GM18951 (cell line): ENCODE data around the gene KCNK5.
A peak's percentile ranks its signal among the peaks of the same experiment; 100 is the strongest.

ENCODE experiments used
- POLR2A ChIP-seq: IDR thresholded peaks from 4 replicates; pipeline ENCODE4 v1.6.1; 2011; ENCODE audit warnings: mild to moderate bottlenecking; ENCODE audit not compliant: insufficient read length, insufficient read depth; ENCODE audit errors: extremely low read depth
- in situ Hi-C: fragments of 300-500 bp; cut with MboI; formaldehyde crosslinking; loops from one replicate; pipeline ENCODE4 v1.12.0; 2022; ENCODE audit warnings: low sequenced_read_pairs, mixed read lengths, inconsistent platforms; ENCODE audit not compliant: unreplicated experiment

Gene KCNK5

GRCh38 chr6:39228992-39229767 is at the start of gene KCNK5:
KCNK5 (minus strand) TSS chr6:39229475; CDS start chr6:39229111, 364 bp downstream.
- peak; percentile 45 for TF ChIP-seq POLR2A
- in situ Hi-C loops = no loop called here

- in situ Hi-C loops = no loop called here
- TF ChIP-seq POLR2A = no peak
Observed at GRCh38 chr6:39276379-39276995, 47.2 kb upstream of the KCNK5 start.

- in situ Hi-C loops = no loop called here
- TF ChIP-seq POLR2A = no peak
Observed at GRCh38 chr6:39274903-39275302, 45.6 kb upstream of the KCNK5 start.

- in situ Hi-C loops = no loop called here
- TF ChIP-seq POLR2A = no peak
Observed at GRCh38 chr6:39274471-39274870, 45.2 kb upstream of the KCNK5 start.

- TF ChIP-seq POLR2A = no peak
- in situ Hi-C loops = no loop called here
Observed at GRCh38 chr6:39273406-39273821, 44.1 kb upstream of the KCNK5 start.

GRCh38 chr6:39269961-39270360 is 40.7 kb upstream of the KCNK5 start:
- no peak for TF ChIP-seq POLR2A
- in situ Hi-C loops = no loop called here

GRCh38 chr6:39268721-39269120 is 39.4 kb upstream of the KCNK5 start:
- in situ Hi-C loops = no loop called here
- no peak for TF ChIP-seq POLR2A

GRCh38 chr6:39268171-39268570 is 38.9 kb upstream of the KCNK5 start:
- in situ Hi-C loops = no loop called here
- TF ChIP-seq POLR2A = no peak

GRCh38 chr6:39266782-39267355 is 37.6 kb upstream of the KCNK5 start:
- TF ChIP-seq POLR2A = no peak
- in situ Hi-C loops = no loop called here

GRCh38 chr6:39266375-39266774 is 37.1 kb upstream of the KCNK5 start:
- in situ Hi-C loops = no loop called here
- no peak for TF ChIP-seq POLR2A

GRCh38 chr6:39263303-39264037 is 34.2 kb upstream of the KCNK5 start:
- no peak for TF ChIP-seq POLR2A
- in situ Hi-C loops = no loop called here

GRCh38 chr6:39261751-39262150 is 32.5 kb upstream of the KCNK5 start:
- no peak for TF ChIP-seq POLR2A
- in situ Hi-C loops = no loop called here

- in situ Hi-C loops = no loop called here
Observed at GRCh38 chr6:39260953-39261352, 31.7 kb upstream of the KCNK5 start.

More at GRCh38 chr6:39260953-39261352, 31.7 kb upstream of the KCNK5 start:
- TF ChIP-seq POLR2A = no peak
